GM10847 (cell line): ENCODE measurements around the gene FAM219A.

ENCODE experiments used
- POLR2A ChIP-seq: IDR thresholded peaks from 2 replicates; pipeline ENCODE4 v1.6.1; 2011; ENCODE audit not compliant: insufficient read length; ENCODE audit errors: extremely low read depth

The FAM219A gene

GRCh38 chr9:34400686-34401602, 57.4 kb downstream of the FAM219A start:
- TF ChIP-seq POLR2A = no peak

GRCh38 chr9:34400275-34400674, 58.1 kb downstream of the FAM219A start:
- no peak for TF ChIP-seq POLR2A

- no peak for TF ChIP-seq POLR2A
These were observed 58.6 kb downstream of the FAM219A start for GRCh38 chr9:34399729-34400128.

- TF ChIP-seq POLR2A = no peak
These were observed 59.5 kb downstream of the FAM219A start for GRCh38 chr9:34398875-34399274.

- no peak for TF ChIP-seq POLR2A
These were observed 61.8 kb downstream of the FAM219A start for GRCh38 chr9:34396276-34397214.

GRCh38 chr9:34392511-34392910, 65.9 kb downstream of the FAM219A start:
- TF ChIP-seq POLR2A = no peak

- no peak for TF ChIP-seq POLR2A
These were observed 71.1 kb downstream of the FAM219A start for GRCh38 chr9:34387239-34387638.

GRCh38 chr9:34386656-34387055, 71.7 kb downstream of the FAM219A start:
- TF ChIP-seq POLR2A = no peak

GRCh38 chr9:34385561-34386230, 72.7 kb downstream of the FAM219A start:
- no peak for TF ChIP-seq POLR2A

GRCh38 chr9:34384368-34385165, 73.8 kb downstream of the FAM219A start:
- TF ChIP-seq POLR2A = no peak

GRCh38 chr9:34383904-34384303, 74.5 kb downstream of the FAM219A start:
- no peak for TF ChIP-seq POLR2A

- TF ChIP-seq POLR2A = no peak
These were observed 75.5 kb downstream of the FAM219A start for GRCh38 chr9:34382879-34383278.

GRCh38 chr9:34382054-34382453, 76.3 kb downstream of the FAM219A start:
- no peak for TF ChIP-seq POLR2A

GRCh38 chr9:34381323-34381722, 77.0 kb downstream of the FAM219A start:
- no peak for TF ChIP-seq POLR2A
